Activated CD8-positive, alpha-beta T cell treated with anti-CD3 and anti-CD28 coated beads for 36 hours (primary cell): ENCODE measurements around the gene PDZK1IP1. TPM values are rescaled to one million over a fixed set of nuclear protein-coding genes. Genes with fewer than 3 reads are reported as not detected.

ENCODE experiments used
- ATAC-seq: fragments of 200-7000 bp; cut with Tn5 transposase; one replicate; pipeline ENCODE4 v1.10.0; 2021; ENCODE audit warnings: mild to moderate bottlenecking, moderate library complexity
- CTCF ChIA-PET: fragments of 350-600 bp; sonication (Branson Sonifier 250); formaldehyde crosslinking; loops from one replicate; lab custom pipeline; 2021; ENCODE audit warnings: antibody characterized with exemption; lab: Charles Lee
- POLR2A ChIA-PET: fragments of 350-600 bp; sonication (Branson Sonifier 250); formaldehyde crosslinking; loops from one replicate; lab custom pipeline; 2021; ENCODE audit warnings: antibody characterized with exemption; lab: Charles Lee
- DNase-seq: peaks from one replicate; pipeline ENCODE4 v3.0.0-alpha.2; 2020
- H3K27ac Mint-ChIP-seq: one replicate; pipeline ENCODE4 v1.8.0; 2021; ENCODE audit warnings: mild to moderate bottlenecking, mixed read lengths
- H3K27me3 Mint-ChIP-seq: one replicate; pipeline ENCODE4 v1.8.0; 2021; ENCODE audit warnings: mixed read lengths
- H3K36me3 Mint-ChIP-seq: one replicate; pipeline ENCODE4 v1.8.0; 2021; ENCODE audit warnings: low read depth, mixed read lengths
- H3K4me1 Mint-ChIP-seq: one replicate; pipeline ENCODE4 v1.8.0; 2021; ENCODE audit warnings: low read depth, mixed read lengths
- H3K4me3 Mint-ChIP-seq: one replicate; pipeline ENCODE4 v1.8.0; 2021; ENCODE audit warnings: mild to moderate bottlenecking, moderate library complexity, mixed read lengths
- H3K9me3 Mint-ChIP-seq: one replicate; pipeline ENCODE4 v1.8.0; 2021; ENCODE audit warnings: mixed read lengths
- CTCF ChIP-seq: fragments of 200-600 bp; IDR thresholded peaks from one replicate; pipeline ENCODE4 v1.8.0; 2022; ENCODE audit warnings: antibody characterized with exemption, mild to moderate bottlenecking
- intact Hi-C: fragments of 100-400 bp; cut with micrococcal nuclease; formaldehyde crosslinking; loops from one replicate; pipeline ENCODE4 v1.10.0; 2022
- total RNA-seq, 2 experiments: library from RNA; stranded (reverse); gene quantifications; one replicate each; pipeline ENCODE4 v1.2.3, GENCODE V29; 2021

PDZK1IP1 gene, protein sequence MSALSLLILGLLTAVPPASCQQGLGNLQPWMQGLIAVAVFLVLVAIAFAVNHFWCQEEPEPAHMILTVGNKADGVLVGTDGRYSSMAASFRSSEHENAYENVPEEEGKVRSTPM
- not detected for total RNA-seq

DNA sequence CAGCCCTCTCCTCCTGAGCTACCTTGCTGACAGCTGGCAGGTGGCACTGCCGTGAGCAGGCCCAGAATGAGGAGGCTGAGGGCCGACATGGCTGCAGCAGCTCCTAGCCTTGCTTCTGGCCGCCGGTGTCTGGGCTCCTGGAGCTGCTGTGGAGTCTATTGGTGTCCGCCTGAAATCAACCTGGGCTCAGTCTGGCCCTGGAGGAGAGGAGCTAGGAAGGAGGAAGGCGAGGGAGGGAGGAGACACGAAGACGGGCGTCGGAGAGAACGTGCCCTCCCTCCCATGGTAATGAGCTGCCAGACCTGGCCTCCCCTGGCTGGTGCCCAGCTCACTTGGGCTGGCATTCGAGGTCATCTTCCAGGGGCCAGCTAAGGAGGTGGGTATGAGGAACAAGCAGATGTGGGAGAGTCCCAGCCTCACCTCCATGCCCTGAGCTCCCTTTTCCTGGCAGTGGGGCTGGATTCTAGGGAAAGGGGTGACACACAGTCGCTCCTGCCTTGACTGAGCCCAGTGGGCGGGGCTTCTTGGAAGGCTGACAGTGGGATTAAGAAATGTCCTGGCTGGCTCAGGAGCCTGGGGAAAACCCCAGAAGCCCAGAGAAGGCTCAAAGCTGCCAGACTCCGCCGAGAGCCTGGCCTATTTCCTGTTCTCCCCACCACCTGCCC is at the start of gene PDZK1IP1:
Gene PDZK1IP1, minus strand, starts transcription at position 193 of the 665 bp plus-strand sequence. Its CDS starts 104 bp downstream, at position 89.
- ATAC-seq: no peak
- intact Hi-C loops: no loop called here
- Mint-ChIP-seq H3K27ac (no peak within 1 kb of the TSS), H3K9me3 (no peaks in the 10 kb centered on the region), H3K4me1 (no peaks in the 10 kb centered on the region), H3K27me3 (peaks cover 4% of the 10 kb centered on the region), H3K4me3 (no peak within 1 kb of the TSS), H3K36me3 (no peaks in the 10 kb centered on the region)
- POLR2A ChIA-PET: no interaction called here
- CTCF ChIA-PET: interaction anchor here (1.3 to 6.9 kb wide), 6 partner anchors 9 to 247 kb away, joined by 4 to 86 read pairs (median 10); partner anchors contain the start of gene FOXD2
- no peak for DNase-seq
- no peak for TF ChIP-seq CTCF

DNA sequence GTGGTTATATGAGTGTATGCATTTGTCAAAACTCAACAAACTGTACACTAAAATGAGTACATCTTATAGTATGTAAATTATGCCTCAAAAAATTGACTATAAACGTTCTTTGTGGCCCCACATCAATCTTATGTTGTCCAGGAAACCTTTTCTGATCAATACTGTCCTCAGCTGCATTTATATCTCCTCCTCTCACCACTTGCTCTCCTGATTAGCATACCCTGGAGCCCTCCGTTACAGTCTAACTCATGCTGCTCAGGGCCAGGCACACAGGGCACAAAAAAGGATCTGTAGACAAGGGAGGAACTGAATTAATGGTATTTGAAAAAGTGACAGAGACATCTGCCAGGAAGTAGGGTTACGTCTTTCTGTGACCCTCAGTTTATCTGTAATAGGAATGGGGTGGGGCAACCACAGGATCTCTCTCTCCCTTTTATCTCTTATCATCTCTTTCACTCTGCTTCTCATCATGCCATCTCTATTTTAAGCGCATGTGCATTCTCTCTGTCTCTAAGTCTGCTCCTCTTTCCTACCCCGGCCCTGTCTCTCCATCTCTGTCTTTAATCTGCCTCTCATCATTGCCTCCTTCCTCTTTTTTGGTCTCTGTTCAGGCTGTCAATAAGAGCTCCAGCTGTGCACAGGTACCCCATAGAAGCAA is 49.2 kb upstream of the PDZK1IP1 start:
- no peaks in the 10 kb centered on the region for H3K9me3 Mint-ChIP-seq
- H3K36me3 Mint-ChIP-seq: no peaks in the 10 kb centered on the region
- intact Hi-C loops: no loop called here
- no peaks in the 10 kb centered on the region for H3K4me1 Mint-ChIP-seq
- ChIA-PET CTCF (interaction anchor here (0.6 to 1.8 kb wide), 3 partner anchors 38 to 198 kb away, joined by 3 to 7 read pairs (median 3); no protein-coding TSS in a partner anchor), POLR2A (interaction anchor here (0.6 kb wide), 1 partner anchor 573 kb away, joined by 3 read pairs; no protein-coding TSS in a partner anchor)
- ATAC-seq: no peak
- H3K27me3 Mint-ChIP-seq: peaks cover 35% of the 10 kb centered on the region
- TF ChIP-seq CTCF: no peak
- no peak overlapping the region for H3K27ac Mint-ChIP-seq
- H3K4me3 Mint-ChIP-seq: no peak overlapping the region
- DNase-seq: no peak

- Mint-ChIP-seq H3K9me3 (no peaks in the 10 kb centered on the region), H3K4me3 (no peak overlapping the region), H3K27ac (no peak overlapping the region), H3K27me3 (peaks cover 56% of the 10 kb centered on the region), H3K4me1 (peaks cover 12% of the 10 kb centered on the region), H3K36me3 (no peaks in the 10 kb centered on the region)
- DNase-seq (no peak), ATAC-seq (no peak)
- ChIA-PET CTCF (interaction anchor here (1.4 kb wide), 1 partner anchor 27 kb away, joined by 3 read pairs; no protein-coding TSS in a partner anchor), POLR2A (interaction anchor here (0.6 kb wide), 1 partner anchor 17 kb away, joined by 3 read pairs; no protein-coding TSS in a partner anchor)
- TF ChIP-seq CTCF: no peak
- intact Hi-C loops: no loop called here
Observed at GRCh38 chr1:47235806-47236205, 46.0 kb upstream of the PDZK1IP1 start.

GRCh38 chr1:47235241-47235681 is 45.4 kb upstream of the PDZK1IP1 start:
- intact Hi-C loops: no loop called here
- TF ChIP-seq CTCF: no peak
- Mint-ChIP-seq H3K4me1 (peaks cover 16% of the 10 kb centered on the region), H3K4me3 (no peak overlapping the region), H3K27ac (no peak overlapping the region), H3K9me3 (no peaks in the 10 kb centered on the region), H3K36me3 (no peaks in the 10 kb centered on the region), H3K27me3 (peaks cover 60% of the 10 kb centered on the region)
- DNase-seq (no peak), ATAC-seq (no peak)
- POLR2A ChIA-PET: interaction anchor here (0.6 kb wide), 1 partner anchor 17 kb away, joined by 3 read pairs; no protein-coding TSS in a partner anchor
- CTCF ChIA-PET: interaction anchor here (0.6 to 2.5 kb wide), 3 partner anchors 27 to 872 kb away, joined by 3 to 8 read pairs (median 3); no protein-coding TSS in a partner anchor
